G401 (cell line): ENCODE results near the gene PHKA2. TPM values are rescaled to one million over a fixed set of nuclear protein-coding genes. Genes with fewer than 3 reads are reported as not detected.
"Not testable (repeated sequence)": the region's sequence is repeated elsewhere in the genome, so short reads cannot be mapped to it uniquely, and the experiment has no call there.

ENCODE experiments used
- DNase-seq: peaks from one replicate; pipeline ENCODE4 v3.0.0-alpha.2; 2015; ENCODE audit warnings: low spot score
- in situ Hi-C: cut with HindIII; loops from 2 replicates; pipeline ENCODE4 v1.10.0; 2016; ENCODE audit warnings: low sequenced_read_pairs, mixed read lengths
- total RNA-seq: library from RNA; depleted of rRNA; stranded (reverse); fragments of >200 nt; shearing (Covaris generic); gene quantifications from 2 replicates; pipeline ENCODE4 v1.2.3, GENCODE V29; 2014; rRNA removed

The PHKA2 gene, protein sequence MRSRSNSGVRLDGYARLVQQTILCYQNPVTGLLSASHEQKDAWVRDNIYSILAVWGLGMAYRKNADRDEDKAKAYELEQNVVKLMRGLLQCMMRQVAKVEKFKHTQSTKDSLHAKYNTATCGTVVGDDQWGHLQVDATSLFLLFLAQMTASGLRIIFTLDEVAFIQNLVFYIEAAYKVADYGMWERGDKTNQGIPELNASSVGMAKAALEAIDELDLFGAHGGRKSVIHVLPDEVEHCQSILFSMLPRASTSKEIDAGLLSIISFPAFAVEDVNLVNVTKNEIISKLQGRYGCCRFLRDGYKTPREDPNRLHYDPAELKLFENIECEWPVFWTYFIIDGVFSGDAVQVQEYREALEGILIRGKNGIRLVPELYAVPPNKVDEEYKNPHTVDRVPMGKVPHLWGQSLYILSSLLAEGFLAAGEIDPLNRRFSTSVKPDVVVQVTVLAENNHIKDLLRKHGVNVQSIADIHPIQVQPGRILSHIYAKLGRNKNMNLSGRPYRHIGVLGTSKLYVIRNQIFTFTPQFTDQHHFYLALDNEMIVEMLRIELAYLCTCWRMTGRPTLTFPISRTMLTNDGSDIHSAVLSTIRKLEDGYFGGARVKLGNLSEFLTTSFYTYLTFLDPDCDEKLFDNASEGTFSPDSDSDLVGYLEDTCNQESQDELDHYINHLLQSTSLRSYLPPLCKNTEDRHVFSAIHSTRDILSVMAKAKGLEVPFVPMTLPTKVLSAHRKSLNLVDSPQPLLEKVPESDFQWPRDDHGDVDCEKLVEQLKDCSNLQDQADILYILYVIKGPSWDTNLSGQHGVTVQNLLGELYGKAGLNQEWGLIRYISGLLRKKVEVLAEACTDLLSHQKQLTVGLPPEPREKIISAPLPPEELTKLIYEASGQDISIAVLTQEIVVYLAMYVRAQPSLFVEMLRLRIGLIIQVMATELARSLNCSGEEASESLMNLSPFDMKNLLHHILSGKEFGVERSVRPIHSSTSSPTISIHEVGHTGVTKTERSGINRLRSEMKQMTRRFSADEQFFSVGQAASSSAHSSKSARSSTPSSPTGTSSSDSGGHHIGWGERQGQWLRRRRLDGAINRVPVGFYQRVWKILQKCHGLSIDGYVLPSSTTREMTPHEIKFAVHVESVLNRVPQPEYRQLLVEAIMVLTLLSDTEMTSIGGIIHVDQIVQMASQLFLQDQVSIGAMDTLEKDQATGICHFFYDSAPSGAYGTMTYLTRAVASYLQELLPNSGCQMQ
- total RNA-seq, result 17.3 and 21.0 TPM in 2 replicates

DNA sequence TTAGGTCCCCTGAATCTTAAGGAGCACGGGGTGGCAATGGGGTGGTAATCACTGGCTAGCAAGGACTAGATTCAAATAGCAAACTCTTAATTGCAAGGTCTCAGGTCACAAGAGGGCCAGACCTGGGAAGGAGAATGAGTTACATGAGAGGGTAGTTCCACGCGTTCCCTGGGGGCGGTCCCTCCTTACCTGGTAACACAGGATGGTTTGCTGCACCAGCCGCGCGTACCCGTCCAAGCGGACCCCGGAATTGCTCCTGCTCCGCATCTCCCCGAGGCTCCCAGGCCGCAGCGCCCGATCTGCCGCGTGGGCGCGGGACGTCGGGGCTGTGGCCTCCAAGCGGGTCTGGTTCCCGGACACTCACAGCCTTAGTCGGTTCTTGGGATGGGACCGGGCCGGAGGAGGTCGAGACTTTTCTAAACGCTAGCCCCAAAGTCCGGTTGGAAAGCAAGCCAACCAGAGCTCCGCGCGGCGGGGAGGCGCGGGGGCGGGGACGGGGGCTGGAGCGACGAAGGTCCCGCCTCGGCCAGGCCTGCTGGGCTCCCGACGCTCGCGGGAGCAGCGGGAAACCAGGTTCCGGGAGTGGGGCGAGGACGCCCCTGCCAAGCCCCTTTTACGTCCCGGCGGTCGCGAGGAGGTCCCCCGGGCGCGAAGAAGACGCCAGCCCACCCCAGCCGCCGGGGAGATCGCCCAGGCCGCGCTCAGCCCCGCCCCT is at the start of gene PHKA2:
Gene PHKA2, minus strand, starts transcription at position 449 of the 715 bp plus-strand sequence. Its CDS starts 182 bp downstream, at position 267.
- DNase-seq, result peak; percentile 5
- in situ Hi-C loops, result no loop called here

DNA sequence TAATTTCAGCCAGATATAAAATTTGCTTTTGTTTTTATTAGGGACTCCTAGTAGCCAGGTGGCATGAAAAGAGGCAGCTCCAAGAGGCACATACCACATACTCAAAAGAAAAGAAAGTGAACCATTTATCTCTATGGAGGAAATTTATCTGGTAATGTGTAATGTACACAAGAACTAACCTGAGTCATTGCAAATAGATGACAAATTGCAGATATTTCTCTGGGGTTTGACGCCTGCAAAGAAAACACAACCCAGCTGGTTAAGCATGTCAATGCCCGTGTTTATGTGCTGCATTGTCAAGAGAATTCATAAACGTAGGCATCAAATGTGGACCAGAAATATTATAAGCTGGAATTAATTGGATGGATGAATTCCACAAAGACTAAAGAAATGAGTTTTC is 46.9 kb upstream of the PHKA2 start:
- no peak for DNase-seq
- in situ Hi-C loops, result no loop called here

GRCh38 chrX:19028560-19028959 is 44.6 kb upstream of the PHKA2 start:
- no peak for DNase-seq
- in situ Hi-C loops, result no loop called here

GRCh38 chrX:19024366-19024765 is 40.5 kb upstream of the PHKA2 start:
- in situ Hi-C loops, result no loop called here
- DNase-seq, result no peak

GRCh38 chrX:19019996-19020395 is 36.1 kb upstream of the PHKA2 start:
- in situ Hi-C loops, result no loop called here
- DNase-seq, result no peak

- DNase-seq, result peak; percentile 1
- in situ Hi-C loops, result no loop called here
Measured at GRCh38 chrX:19017271-19017670, 33.4 kb upstream of the PHKA2 start.

DNA sequence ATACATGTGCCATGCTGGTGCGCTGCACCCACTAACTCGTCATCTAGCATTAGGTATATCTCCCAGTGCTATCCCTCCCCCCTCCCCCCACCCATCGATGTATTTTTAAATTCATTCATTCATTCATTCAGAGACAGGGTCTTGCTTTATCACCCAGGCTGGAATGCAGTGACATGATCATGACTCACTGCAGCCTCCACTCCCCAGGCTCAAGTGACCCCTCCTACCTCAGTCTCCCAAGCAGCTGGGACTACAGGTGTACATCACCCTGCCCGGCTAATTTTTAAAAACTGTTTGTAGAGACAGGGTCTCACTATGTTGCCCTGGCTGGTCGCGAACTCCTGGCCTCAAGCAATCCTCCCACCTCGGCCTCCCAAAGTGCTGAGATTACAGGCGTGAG is 32.7 kb upstream of the PHKA2 start:
- in situ Hi-C loops, result not testable (repeated sequence)

DNA sequence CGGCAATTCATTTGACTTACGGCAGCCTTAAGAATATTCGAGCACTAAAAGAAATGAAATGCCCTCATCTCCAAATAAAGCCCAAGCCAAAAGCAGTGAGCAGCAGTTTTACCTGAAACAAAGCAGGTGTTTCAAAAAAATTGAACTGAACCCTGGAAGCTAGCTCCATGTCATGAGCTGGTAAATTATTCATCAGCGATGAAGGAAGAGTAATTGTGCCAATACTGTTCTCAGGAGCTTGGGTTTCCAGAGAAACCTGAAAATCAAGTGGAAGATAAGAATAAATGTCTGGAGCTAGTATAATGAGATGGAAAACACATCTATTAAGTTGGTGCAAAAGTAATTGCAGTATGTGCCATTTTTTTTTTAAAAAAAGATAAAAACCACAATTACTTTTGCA is 24.0 kb upstream of the PHKA2 start:
- no peak for DNase-seq
- in situ Hi-C loops, result no loop called here

More for the DNA sequence above, 32.7 kb upstream of the PHKA2 start:
- DNase-seq, result not testable (repeated sequence)

DNA sequence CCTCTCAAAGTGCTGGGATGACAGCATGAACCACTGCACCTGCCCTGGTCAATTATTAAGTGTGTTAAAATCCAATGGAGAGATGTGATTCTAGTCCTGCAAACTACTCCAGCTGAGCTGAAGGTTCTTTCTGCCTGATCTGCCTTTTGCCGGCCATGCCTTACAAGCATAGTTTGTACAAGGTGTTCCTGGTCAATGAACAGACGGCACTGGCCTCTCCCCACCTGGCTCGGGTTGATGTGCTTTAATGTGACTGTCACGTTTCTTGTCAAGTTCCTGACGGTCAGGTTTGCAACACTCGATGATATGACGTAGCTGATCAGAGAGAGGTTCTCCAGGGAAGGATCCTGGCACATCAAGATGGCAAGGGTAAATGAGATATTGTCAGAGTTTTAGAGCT is 23.1 kb upstream of the PHKA2 start:
- in situ Hi-C loops, result no loop called here
- no peak for DNase-seq

DNA sequence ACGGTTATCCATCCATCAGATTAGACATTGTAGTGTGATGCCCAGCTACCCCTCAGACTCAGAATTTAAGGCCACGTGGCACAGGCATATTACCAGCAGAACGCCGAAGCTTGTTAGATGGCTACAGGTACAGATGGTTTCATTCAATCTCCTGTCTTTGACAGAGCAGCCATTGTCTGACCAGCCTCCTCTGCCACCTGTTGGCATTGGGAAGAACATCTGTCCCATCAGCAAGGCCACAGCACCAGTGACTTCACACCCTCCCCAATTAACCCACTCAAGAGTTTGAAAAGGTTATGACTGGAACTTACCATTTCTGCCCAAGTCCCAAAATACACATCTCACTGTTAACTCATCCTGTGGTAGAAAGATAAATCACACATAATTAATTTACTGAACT is 22.0 kb upstream of the PHKA2 start:
- no peak for DNase-seq
- in situ Hi-C loops, result no loop called here

DNA sequence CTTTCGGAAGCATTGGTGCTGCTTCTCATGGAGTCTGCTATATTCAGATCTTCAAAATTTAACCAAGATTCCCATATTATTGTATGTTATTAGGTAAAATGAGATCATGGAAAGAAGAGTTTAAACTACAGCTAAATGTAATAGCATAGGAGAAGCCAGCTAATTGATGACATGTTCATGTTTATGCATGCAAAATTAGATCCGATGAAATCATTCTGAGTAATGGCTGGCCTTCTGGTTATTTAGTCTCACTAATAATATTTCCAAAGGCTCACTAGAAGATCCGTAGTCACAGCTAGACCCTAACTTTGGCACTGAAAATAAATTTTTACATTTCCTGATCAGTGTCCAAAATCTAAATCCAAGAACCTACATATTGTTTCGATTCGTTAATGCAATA is 19.8 kb upstream of the PHKA2 start:
- in situ Hi-C loops, result no loop called here
- no peak for DNase-seq

DNA sequence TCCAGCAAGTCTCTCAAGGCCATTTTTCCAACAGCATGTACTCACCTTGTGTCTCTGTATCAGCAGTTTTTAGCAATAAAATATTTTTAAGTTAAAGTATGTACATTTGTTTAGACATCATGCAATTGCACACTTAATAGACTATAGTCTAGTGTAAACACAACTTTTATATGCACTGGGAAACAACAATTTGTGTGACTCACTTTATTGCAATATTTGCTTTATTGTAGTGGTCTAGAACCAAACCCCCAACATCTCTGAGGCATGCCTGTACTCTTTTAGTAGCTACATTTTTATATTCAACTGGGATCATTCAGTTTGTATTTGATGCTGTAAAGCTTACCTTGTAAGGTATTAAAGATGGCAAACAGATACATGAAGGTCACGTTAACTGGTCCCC is 14.7 kb upstream of the PHKA2 start:
- in situ Hi-C loops, result no loop called here
- no peak for DNase-seq

DNA sequence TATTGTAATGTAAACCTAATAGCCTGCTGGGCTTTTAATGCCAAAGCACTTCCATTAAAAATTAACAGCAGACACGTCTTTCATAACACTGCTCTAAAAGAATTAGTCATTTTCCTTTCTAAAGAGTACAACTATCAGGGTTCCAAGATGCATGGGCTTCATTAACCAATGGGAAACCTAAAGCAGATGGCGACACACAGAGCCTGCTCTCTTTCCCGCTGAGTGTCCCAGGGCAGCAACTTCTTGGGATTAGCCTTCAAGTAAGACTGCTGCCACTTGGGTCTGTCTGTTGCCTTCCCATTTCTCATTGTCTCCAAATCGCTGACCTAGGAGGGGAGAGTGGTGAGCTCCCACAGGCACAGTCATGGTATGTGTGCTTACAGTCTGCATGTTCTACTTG is 14.0 kb upstream of the PHKA2 start:
- in situ Hi-C loops, result no loop called here
- no peak for DNase-seq

DNA sequence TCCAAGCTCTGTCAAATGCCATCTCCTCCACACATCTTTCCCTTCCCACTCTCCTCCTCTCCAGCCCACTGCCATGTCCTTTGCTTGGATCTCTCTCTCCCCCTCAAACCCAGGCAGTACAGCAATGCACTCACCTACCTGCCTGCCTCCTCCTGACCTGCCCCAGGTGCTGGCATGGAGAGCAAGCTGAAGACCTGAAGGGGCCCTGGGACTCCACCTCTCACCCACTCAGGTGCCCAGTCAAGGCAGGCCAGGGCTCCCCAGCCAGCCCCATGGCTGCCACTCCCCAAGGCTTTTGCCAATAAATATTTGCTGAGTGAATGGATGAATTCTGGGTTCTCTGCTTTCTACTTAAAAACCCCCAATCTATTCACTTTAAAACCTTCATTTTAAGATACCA is 12.6 kb upstream of the PHKA2 start:
- in situ Hi-C loops, result no loop called here
- DNase-seq, result no peak

DNA sequence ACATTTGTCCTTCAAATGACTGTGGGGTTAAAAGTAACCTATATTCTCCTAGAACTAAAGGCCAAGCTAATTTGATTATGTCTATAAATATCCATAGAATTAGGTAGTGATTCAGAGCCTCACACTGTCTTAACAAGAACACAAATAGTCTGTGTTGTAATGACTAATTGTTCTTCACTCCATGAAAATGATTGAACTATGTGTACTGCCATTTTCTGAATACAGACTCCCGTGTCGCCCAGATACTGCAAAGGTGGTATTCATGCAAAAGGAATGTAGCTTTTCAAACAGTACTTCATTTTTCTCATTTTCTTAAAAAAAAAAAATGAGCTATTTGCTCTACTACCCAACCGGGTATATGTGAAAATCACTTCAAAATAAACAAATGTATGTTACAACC is 11.3 kb upstream of the PHKA2 start:
- in situ Hi-C loops, result no loop called here
- DNase-seq, result no peak

- in situ Hi-C loops, result no loop called here
- DNase-seq, result no peak
Measured at GRCh38 chrX:18994713-18995112, 10.8 kb upstream of the PHKA2 start.

GRCh38 chrX:18992829-18993228 is 8.9 kb upstream of the PHKA2 start:
- in situ Hi-C loops, result no loop called here
- no peak for DNase-seq

DNA sequence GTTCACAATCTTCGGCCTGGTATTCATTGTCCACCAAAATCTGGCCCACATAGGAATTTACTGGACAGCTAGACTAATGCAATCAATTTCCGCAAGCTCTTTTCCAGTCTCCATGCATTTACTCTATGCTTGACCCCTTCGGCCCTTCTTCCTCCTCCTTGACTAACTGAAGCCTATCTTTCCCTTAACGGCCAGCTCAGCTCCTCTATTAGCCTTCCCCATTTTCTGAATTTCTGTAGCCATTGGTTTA is 1.2 kb upstream of the PHKA2 start:
- in situ Hi-C loops, result no loop called here
- no peak for DNase-seq
